Smooth muscle cell of the brain vasculature (primary cell): ENCODE results near the gene WDR75.
A peak's percentile ranks its signal among the peaks of the same experiment; 100 is the strongest.
"Not testable (repeated sequence)": the region's sequence is repeated elsewhere in the genome, so short reads cannot be mapped to it uniquely, and the experiment has no call there.

Source experiments
- DNase-seq: peaks from one replicate; pipeline ENCODE4 v3.0.0-alpha.2; 2012; ENCODE audit warnings: low read depth, low spot score

Gene WDR75

DNA sequence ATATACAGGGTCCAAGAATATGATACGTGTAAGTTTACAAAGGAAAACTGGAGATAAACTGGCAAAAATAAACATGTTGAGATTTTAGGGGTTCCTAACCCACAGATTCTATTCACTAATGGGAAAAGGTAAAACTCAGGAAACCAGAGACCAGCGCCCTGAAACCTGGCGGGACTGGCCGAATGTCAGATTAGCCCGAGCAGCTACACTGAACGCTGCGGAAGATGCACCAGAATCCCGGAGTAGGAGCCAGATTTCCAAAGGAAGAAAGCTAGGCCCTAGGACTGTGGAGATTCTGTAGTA lies 679 bp upstream of the WDR75 start:
- no peak for DNase-seq

DNA sequence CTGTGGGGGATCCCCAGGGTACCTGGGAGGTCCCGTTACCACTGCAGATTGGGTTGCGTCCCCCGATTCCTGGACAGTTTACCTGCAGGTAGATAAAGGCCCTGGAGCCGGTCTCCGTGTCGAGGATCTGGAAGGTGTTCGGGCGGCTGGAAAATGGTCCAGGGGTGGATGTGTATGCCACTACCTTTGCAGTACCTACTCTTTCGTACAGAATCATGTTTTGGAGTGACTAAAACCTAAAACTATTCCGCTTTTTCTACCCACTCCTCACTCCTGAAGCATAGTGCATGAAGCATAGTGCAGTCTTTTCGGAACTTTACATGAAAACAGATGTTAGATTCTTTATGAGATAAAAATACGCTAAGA lies 418 bp downstream of the WDR75 start:
- DNase-seq, result no peak

DNA sequence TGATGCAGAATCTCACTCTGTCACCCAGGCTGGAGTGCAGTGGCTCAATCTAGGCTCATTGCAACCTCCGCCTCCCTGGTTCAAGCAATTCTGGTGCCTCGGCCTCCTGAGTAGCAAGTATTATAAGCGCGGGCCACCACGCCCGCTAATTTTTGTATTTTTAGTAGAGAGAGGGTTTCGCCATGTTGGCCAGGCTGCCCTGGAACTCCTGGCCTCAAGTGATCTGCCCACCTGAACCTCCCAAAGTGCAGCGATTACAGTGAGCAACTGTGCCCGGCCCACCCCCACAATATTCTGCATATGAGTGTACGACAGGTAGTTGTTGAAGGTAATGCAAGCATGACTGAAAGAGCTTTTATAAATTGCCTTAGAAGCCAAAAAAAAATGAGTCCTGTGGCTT lies 1.2 kb downstream of the WDR75 start:
- no peak for DNase-seq

DNA sequence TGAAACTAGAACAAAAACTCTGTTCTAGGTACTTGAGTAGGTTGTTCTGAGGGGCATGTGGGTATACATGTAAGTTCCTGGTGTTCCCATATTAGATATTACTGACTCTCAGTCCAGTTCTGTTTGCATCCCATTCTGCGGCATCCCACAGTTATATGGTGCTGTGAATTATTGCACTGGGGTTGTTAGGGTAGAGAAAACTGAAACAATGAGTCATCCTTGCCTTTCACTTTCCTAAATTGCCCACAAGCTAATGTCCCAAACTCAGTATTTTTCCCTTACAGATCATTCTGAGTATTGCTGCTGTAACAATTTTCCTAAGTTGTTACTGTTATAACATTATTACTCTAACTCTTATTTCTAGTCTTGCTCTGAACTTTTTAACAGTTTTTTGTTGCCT lies 3.0 kb downstream of the WDR75 start:
- DNase-seq, result no peak

DNA sequence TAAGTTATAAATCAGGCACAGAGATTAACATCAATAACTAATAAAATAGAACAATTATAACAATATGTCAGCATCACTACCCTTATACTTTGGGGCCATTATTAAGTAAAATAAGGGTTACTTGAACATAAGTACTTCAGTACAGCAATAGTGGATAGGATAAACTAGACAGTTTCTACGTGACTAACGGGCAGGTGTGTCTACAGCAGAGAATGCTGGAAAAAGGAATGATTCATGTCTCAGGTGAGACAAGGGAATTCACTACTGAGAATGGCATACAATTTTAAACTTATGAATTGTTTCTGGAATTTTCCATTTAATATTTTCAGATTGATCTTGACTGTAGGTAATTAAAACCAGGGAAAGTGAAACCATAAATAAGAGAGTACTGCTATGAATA lies 5.5 kb downstream of the WDR75 start:
- DNase-seq, result no peak

DNA sequence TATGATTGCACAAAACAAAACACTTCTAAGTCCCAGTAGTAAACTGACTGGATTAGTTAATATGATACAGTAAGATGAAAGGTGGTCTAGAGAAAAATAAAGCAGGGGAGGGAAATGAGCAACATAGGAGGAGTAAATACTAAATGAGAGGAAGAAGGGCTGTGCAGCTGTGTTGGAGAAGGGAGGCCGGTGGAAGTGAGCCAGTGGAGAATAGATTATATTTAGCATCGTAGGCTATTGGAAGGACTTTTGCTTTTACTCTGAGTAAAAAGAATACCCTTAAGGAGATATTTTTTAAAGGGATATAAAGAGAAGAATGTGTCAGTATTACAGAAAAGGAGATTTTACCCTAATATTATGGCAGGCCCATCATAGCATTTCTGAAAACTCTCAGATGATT lies 12.7 kb downstream of the WDR75 start:
- no peak for DNase-seq

DNA sequence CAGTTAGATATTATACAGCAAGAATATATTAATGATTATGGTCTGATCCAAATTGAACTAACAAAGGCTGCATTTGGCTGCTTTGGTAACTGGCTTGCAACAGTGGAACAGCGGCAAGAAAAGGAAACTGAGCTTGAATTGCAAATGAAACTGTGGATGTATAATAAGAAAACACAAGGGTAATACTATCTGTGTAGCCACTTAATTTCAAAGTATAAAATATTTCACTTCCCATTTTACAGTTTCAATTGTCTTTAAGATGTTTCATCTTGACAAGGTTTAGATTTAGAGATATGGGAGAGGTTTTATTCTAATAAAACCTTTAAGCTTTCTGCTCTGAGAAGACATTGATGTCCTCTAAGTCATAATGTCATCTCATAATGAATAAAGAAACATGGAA lies 23.8 kb downstream of the WDR75 start:
- DNase-seq, result no peak

DNA sequence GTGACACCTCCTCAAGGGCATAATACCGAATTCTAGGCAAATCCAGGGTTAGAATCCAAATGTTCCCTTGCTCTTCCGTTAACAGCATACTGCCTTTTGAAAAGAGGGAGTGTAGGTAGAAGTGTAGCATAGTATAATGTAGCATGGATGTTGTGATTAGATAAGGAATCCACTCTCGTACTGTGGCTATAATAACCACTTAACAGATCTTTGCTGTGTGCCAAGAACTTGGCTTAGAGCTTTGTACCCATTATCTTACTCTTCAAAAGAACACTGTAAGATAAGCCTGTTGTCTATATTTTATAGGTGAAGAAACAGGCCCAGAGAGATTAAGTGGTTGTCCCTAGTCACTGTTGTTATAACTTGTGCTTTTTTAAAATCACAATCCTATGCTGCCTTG lies 24.2 kb downstream of the WDR75 start:
- DNase-seq, result no peak

DNA sequence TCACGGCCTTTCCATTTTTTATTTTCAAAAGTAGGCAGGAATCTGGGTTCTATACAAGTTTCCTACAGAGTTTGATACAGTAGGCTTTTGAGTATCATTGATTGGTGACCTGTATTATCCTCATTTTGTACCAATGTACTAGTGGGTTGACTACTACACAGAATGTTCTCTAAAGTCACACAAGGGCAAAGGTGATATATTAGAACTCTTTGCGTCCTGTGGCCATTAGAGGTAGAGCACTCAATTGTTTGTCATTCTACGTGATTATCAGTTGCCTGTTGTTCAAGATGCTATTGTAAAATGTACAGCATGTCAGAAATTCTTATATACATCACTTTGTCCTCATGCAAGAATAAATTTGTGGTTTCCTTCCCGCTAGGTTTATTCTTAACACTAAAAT lies 24.8 kb downstream of the WDR75 start:
- DNase-seq, result no peak

DNA sequence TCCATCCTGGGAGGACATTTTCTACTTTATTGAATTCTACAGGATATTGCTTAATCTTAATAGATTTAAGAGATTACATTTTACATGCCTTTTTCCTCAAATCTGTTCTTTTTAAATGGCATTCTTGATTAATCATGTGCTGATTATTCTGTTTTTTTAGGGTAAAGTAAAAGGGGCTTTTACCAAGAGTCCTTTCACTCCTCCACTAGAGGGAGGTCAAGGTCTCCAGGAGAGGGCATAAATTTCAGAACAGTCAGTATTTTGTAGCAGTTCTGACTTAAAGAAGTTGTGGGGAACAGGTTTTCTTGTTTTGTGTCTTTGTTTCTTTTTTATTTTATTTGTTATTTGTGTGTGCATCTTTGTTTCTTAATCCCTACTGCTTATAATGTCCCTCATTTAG lies 25.4 kb downstream of the WDR75 start:
- peak; percentile 18 for DNase-seq

DNA sequence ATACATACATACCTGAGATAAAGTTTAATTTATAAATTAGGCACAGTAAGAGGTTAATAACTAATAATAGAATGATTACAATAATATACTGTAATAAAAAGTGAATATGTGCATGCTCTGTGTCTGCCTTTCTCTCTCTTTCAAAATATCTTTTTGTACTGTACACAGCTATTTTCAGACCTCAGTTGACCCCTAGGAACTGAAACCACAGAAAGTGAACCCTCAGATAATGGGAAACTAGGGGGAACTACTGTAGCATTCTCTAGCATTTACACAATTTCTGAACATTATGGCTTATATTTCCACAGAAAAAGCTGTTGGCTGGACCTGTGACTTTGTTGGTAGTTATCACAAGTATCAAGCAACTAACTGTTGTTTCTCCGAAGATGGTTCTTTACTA lies 25.9 kb downstream of the WDR75 start:
- DNase-seq, result no peak

DNA sequence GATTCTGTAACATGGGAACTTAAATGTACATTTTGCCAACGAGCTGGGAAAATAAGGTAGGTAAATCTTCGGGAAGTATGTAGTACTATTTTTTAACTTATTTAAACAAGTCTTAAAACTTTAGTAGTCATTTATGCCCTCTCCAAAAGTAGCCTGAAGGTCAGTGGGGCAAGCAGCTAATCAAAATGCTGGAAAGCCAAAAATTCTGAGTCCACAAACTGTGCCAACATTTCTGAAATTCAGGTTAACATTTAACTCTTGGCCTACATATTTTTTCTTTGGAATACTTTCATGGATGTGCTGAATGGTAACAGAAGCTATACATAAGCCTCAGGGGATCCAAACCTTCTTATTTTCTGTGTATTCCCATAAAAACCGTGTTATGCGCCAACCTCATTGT lies 26.3 kb downstream of the WDR75 start:
- DNase-seq, result no peak

DNA sequence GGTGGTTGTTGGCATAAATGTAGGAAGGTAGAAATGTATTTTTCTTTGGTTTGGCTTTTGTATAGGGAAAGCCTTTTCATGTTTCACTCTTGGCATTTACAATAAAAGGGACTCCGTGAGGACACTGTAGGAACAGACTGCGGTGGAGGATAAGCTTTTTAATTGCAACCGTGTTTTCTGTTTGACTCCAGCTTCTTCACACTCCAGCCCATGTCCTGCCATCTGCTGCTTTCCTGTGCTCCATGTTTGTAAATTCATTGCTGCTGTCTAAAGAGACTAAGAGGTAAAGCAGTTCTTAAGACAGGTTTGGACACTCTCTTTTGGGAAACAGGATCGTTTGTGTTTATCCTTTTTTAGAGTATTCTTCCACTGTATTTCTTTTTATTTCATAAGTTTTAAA lies 33.3 kb downstream of the WDR75 start:
- DNase-seq, result no peak

DNA sequence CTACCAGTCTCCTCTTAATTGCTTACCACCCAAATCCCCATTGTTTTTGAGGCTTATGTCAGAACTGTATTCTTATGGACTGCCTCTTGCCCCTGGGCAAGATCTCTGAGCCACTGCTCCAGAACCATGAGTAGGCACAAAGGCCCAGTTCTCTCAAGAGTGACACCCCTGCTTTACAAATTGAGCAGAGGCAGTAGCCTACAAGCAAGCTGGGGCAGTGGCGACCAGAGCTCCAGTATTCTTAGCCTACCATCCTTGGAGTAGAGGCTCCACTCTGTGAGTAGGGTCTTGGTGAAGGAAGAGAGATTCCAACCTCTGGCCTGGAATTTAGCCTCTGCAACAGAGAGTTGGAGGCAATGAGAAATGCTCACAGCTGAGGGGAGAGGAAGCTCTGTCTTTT lies 36.5 kb downstream of the WDR75 start:
- no peak for DNase-seq

DNA sequence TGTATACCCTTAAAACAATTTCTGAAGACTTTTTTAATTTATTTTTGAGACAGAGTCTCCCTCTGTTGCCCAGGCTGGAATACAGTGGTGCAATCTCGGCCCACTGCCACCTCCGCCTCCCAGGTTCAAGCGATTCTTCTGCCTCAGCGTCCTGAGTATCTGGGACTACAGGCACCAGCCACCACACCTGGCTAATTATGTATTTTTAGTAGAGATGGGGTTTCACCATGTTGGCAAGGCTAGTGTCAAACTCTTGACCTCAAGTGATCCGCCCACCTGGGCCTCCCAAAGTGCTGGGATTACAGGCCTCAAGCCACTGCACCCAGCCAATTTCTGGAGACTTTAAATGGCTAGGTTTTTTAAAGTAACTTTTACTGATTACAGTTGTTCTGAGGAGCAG lies 37.0 kb downstream of the WDR75 start:
- DNase-seq, result not testable (repeated sequence)

DNA sequence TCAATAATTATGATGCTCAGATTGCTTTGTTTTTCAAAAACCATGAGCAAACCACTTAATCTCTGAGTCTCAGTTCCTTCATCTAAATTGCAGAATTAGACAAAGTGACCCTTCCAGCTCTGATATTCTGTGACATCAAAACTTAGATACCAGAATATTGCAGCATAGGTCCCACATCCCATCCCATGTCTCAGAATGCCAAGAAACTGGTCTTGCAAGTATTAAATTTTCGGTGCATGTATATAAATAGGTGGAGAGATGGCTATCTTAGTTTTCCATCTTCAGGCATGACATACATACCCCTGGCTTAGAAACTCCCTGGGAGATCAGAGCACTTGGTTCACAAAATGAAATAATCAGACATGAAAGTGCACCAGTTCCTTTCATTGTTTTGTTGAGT lies 39.8 kb downstream of the WDR75 start:
- DNase-seq, result no peak

DNA sequence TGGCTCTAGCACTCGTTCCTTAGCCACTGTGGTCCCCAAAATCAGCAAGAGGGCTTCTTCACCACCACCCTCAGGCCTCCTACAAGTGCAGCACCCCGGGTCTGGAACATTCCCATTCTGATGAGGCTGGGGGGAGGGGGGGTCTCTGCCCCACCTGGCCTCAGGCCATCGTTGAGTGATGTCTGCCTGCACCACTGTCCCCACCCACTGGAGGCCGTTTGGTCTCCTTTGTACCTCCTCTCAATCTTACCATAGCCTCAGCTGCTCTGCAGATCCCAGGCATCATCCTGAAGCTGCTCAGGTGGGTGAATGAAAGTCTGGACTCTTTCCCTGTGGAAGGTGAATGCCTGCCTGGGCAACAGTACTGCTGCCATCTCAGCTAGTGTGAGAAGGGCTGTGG lies 42.3 kb downstream of the WDR75 start:
- DNase-seq, result no peak

DNA sequence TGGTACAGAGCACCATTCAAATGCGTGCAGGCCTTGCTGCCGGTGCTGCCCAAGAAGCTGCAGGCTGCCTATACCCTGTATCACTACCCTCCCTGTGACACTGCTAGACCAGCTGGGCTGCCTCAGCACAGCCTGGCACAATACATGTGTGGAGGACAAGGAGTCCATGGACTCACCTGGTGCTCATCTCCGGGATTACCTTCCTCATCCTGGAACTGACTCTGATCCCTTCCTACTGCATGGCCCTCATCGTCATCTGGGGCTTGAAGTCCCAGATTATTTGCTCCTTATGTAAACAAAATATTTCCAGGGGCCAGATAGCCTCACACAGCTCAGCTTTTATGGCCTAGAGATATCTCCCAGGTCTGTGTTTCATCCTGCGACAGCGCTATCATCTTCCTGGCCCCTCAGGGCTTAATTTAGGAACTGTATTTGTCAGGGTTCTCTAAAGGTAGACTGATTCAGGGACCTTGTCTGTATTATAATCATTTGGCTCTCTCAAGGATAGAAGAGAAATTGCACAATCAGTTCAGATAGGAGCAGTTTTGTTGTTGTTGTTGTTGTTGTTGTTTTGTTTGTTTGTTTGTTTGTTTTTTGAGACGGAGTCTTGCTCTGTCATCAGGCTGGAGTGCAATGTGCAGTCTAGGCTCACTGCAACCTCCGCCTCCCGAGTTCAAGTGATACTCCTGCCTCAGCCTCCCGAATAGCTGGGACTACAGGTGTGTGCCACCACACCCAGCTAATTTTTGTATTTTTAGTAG lies 42.9 kb downstream of the WDR75 start:
- DNase-seq, result no peak

DNA sequence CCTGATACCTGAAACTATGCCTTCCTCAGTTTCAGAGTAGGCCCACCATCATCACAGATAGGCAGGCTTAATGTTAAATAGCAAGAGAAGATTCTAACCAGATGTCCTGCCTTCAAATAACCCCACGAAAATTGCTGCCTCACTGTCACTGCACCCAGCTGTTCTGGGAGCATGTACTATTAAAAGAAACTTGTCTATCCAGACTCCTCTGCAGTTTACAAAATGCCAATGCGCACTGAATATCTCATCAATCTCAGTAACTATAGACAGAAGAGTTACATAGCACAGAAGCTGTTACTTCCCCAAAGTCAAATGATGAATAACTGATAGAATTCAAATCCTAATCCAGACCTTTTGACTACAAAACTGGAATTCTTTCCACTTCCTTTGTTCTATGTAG lies 43.9 kb downstream of the WDR75 start:
- no peak for DNase-seq

DNA sequence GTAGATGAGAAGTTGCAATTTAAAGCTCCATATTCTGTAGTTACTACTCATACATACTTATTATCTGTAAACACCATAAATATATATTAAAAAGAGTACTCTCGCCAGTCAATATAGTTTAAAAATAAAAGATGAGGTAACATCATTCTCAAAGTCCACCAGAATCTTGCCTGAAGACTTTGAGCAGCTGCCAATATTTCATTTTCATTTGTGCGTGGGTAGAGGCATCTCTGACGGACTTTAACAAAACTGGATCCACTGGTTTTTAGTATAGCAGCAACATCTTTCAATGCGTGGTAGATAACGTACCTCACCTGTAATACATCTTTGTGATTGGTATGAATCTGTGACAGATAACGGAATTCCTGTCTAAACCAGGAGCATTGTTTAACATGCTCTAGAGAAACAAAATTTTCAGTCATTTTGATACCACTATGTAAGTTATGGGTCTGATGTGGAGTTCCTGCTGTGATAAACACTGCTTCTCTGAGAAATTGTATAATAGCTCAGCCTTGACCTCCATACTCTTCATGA lies 45.0 kb downstream of the WDR75 start:
- no peak for DNase-seq

DNA sequence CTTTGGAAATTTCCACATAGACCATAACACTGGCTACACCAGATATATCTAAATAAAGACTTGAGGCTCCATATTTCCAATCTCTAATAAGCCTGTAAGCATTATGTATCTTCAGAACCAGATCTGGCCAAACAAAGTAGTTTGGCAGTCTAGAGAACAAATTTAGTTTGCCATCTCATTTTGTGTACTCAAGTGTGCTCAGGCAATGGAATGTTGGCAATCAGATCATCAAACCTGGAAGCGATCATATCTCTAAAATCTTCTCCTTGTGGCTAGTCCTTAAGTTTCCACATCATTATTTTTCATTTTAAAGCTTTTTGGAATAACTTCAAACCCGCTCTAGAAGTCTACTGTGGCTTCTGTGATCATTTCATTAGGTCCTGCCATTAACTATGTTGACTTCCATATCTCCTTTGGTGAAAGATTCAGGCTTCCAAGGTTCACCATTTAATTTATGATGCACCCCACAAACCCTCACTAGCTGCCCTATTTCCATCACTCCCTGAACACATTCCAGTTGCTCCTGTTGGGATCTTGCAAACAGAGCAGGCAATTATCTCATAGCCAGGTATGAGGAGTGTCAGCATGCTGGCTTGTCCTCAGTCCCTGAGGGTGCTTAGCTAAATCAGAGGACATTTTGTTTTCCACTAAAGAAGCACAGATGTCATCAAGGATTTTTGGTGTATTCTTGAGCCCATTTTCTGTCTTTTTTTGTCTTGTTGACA lies 46.2 kb downstream of the WDR75 start:
- DNase-seq, result no peak

DNA sequence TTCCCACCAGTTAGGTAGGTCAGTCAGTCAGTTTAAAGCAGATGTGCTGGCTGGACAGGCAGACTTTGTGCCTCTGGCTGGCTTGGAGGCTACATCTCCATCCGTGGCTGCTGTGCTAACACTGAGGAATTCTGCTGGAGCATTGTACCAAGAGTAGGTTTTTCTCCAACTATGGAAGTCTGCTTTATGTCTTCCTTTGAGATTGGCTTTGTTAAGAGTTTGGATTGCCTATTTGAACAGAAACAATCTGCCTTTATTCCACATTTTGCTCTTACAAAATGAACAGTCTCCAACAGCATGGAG lies 46.7 kb downstream of the WDR75 start:
- DNase-seq, result no peak

DNA sequence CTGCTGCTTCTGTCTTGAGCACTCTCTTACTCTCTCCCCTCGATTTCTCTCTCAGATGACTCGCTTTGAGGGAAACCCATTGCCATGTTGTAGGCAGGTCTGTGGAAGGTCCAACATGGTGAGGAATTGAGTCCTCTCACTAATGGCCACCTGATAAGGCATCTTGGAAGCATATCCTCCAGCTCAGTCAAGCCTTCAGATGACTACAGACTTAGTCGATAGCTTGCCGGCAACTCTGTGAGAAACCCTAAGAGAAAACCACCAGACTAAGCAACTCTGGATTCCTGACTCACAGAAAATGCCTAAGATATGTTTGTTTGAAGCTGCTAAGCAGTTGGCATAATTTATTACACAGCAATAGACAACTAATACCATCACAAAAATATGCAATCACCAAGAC lies 51.2 kb downstream of the WDR75 start:
- no peak for DNase-seq

DNA sequence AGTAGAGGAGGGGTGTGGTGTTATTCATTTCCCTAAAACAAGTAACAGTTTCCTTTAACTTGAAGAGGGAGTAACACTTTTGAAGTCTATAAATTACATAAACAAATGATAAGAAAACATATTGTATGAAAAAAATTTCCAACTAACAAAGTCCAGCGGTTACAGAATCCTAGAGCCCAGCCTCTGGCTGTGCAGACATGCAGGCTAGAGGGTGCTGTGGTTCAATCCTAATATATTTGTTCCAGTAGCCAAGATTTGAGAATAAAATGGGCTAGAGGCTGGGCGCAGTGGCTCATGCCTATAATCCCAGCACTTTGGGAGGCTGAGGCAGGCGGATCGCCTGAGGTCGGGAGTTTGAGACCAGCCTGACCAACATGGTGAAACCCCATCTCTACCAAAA lies 56.9 kb downstream of the WDR75 start:
- no peak for DNase-seq
